Gastroesophageal sphincter (tissue), 3 donors: ENCODE results near the gene LRP6.

Experiments used
- CTCF ChIP-seq, 4 experiments: fragments of 200-600 bp in 2 of 4; fragments of 450-650 bp in 2 of 4; sonication (generic) in 1 of 4; IDR thresholded peaks; one replicate each; pipeline ENCODE4 v1.5.1; 2017 to 2019; ENCODE audit warnings: antibody characterized with exemption in 4 of 4, mild to moderate bottlenecking in 2 of 4, moderate library complexity in 2 of 4
- EP300 ChIP-seq: sonication (generic); formaldehyde crosslinking; IDR thresholded peaks from one replicate; pipeline ENCODE4 v1.6.1; 2017; ENCODE audit warnings: antibody characterized with exemption, mild to moderate bottlenecking

GRCh38 chr12:12091071-12091470 is 175.8 kb downstream of the LRP6 start:
- TF ChIP-seq CTCF (IDR thresholded peaks at IDR 0.05), result no peak
- TF ChIP-seq EP300, result no peak
